Astrocyte of the spinal cord (primary cell): ENCODE measurements around the gene CCDC86.

Experiments
- DNase-seq: peaks from one replicate; pipeline ENCODE4 v3.0.0; 2011; ENCODE audit warnings: low read depth, low spot score
- H3K4me3 ChIP-seq: 2 replicates; pipeline ENCODE4 v1.5.1; 2011; ENCODE audit warnings: low read depth, mild to moderate bottlenecking, low read length, moderate library complexity
- in situ Hi-C: cut with HindIII; loops from 2 replicates; pipeline ENCODE4 v1.10.0; 2017; ENCODE audit warnings: low sequenced_read_pairs
- TF ChIP-seq, protein P1 (sequence below): IDR thresholded peaks from 2 replicates; pipeline ENCODE4 v1.5.1; 2012; ENCODE audit warnings: low read depth, mild to moderate bottlenecking, low read length, inconsistent platforms

Gene CCDC86

DNA sequence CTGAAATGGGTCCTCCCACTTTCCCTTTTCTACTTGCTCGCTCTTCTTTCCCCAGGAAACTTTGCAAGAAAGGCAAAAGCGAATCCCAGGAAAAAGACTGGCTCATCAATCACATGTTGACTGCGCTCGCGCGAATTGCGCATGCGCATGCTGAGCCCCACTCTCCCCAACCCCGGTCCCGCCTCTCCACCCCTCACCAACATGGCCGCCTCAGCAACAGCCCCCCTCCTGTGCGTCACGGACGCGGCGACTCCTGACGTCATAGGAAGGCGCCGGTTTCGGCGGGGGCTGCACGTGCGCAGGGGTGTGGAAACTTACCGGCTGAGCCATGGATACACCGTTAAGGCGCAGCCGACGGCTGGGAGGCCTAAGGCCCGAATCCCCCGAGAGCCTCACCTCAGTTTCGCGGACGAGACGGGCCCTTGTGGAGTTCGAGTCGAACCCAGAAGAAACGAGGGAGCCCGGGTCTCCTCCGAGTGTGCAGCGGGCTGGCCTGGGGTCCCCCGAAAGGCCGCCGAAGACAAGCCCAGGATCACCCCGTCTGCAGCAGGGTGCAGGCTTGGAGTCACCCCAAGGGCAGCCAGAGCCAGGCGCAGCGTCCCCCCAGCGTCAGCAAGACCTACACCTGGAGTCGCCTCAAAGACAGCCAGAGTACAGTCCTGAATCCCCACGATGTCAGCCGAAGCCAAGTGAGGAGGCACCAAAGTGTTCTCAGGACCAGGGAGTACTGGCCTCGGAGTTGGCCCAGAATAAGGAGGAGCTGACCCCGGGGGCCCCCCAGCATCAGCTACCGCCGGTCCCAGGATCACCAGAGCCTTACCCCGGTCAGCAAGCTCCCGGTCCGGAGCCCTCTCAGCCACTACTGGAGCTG, at the start of gene CCDC86:
TSS of gene CCDC86 (plus strand) at position 317 of the 871 bp plus-strand sequence. CDS start at position 329, 12 bp downstream.
- DNase-seq: peak; percentile 97
- in situ Hi-C loops: no loop called here
- peak within 1 kb of the TSS; percentile 93 for H3K4me3 ChIP-seq
- TF ChIP-seq, protein P1, sequence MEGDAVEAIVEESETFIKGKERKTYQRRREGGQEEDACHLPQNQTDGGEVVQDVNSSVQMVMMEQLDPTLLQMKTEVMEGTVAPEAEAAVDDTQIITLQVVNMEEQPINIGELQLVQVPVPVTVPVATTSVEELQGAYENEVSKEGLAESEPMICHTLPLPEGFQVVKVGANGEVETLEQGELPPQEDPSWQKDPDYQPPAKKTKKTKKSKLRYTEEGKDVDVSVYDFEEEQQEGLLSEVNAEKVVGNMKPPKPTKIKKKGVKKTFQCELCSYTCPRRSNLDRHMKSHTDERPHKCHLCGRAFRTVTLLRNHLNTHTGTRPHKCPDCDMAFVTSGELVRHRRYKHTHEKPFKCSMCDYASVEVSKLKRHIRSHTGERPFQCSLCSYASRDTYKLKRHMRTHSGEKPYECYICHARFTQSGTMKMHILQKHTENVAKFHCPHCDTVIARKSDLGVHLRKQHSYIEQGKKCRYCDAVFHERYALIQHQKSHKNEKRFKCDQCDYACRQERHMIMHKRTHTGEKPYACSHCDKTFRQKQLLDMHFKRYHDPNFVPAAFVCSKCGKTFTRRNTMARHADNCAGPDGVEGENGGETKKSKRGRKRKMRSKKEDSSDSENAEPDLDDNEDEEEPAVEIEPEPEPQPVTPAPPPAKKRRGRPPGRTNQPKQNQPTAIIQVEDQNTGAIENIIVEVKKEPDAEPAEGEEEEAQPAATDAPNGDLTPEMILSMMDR: no peak

- no peak for DNase-seq
- in situ Hi-C loops: no loop called here
- TF ChIP-seq, protein P1: no peak
- H3K4me3 ChIP-seq: no peak overlapping the region
Measured at GRCh38 chr11:60792521-60792920, 49.4 kb upstream of the CCDC86 start.

DNA sequence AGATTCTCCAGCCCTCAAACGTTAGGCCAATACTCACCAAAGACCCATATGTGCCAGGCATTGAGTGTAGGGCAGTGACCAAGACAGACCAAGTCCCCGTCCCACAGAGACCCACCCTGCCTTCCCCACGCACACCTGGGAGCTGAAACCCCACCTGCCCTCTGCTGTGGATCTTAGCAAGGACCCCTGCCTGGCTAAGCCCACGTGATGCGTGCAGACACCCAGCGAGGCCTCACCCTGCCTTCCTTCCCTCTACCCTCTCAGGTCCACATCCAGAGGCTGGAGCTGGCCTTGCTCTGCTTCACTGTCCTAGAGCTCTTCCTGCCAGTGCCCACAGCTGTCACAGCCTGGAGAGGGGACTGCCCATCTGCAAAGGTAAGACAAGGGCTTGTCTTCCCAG, 46.6 kb upstream of the CCDC86 start:
- H3K4me3 ChIP-seq: no peak overlapping the region

DNA sequence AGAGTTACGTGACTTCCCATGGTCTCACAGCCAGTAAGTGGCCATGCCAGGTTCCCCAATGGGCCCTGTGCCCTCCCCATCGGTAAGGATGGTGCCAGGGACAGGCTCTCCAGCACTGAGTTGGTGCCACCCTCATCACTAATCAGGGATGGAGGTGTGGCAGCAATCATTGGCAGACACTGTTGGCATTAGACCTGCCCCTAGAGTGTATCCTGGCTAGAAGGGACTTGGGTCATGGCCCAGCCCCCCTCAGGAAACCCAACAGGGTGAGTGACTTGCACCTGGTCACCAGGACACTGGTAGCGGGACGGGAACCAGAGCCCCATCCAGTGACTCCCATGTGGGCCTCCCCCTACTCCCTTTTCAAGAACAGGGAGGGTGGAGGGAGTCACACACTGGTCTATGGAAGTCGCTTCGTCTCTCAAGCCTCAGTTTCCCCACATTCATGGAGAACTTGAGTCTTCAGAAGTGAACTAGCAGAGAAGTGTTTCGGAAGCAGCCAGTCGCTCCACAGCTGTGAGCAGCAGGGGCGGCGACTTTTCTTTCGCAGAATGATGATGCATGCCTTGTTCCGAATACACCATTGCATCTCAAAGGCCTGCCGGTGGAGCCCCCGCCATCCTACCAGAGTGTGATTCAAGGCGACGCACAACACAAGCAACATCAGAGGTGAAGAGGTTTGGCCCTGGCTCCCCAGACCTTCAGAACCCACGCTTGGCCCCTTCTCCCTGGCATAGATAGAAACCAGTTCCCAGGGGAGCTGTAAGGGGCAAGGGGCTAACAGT, 43.9 kb upstream of the CCDC86 start:
- in situ Hi-C loops: no loop called here

More for the DNA sequence above, 46.6 kb upstream of the CCDC86 start:
- TF ChIP-seq, protein P1: no peak
- DNase-seq: no peak
- in situ Hi-C loops: no loop called here

GRCh38 chr11:60798631-60799030, 43.3 kb upstream of the CCDC86 start:
- TF ChIP-seq, protein P1: no peak
- no peak overlapping the region for H3K4me3 ChIP-seq
- in situ Hi-C loops: no loop called here
- DNase-seq: no peak

More for the DNA sequence above, 43.9 kb upstream of the CCDC86 start:
- H3K4me3 ChIP-seq: no peak overlapping the region
- DNase-seq: no peak
- TF ChIP-seq, protein P1: no peak

- DNase-seq: no peak
- in situ Hi-C loops: no loop called here
- no peak overlapping the region for H3K4me3 ChIP-seq
- TF ChIP-seq, protein P1: no peak
Measured at GRCh38 chr11:60801194-60801593, 40.7 kb upstream of the CCDC86 start.
